HCT116 (cell line): Measurements from ENCODE around the gene HPN. TPM values are rescaled to one million over a fixed set of nuclear protein-coding genes. Genes with fewer than 3 reads are reported as not detected.

Experiments used
- ATAC-seq: fragments of 200-7000 bp; cut with Tn5 transposase; 2 replicates; pipeline ENCODE4 v1.9.1; 2020; ENCODE audit warnings: mild to moderate bottlenecking, moderate library complexity
- BruUV-seq: library from RNA; stranded (reverse); fragments of 400-500 nt; replicated peaks from 2 replicates; lab custom pipeline; 2021; lab: Mats Ljungman, UMichigan
- CTCF ChIA-PET: fragments of 300-600 bp; sonication (Branson Sonifier 250); formaldehyde crosslinking; loops from one replicate; lab custom pipeline; 2021; ENCODE audit warnings: antibody characterized with exemption; lab: Charles Lee
- POLR2A ChIA-PET: fragments of 300-600, 350-600 bp; sonication (Branson Sonifier 250); formaldehyde crosslinking; loops from one replicate; lab custom pipeline; 2021; ENCODE audit warnings: antibody characterized with exemption; lab: Charles Lee
- RAD21 ChIA-PET, 2 experiments: fragments of 300-600 bp; sonication (Branson Sonifier 250); formaldehyde crosslinking; loops; one replicate each; lab custom pipeline; 2023; ENCODE audit warnings: low total read pairs in 2 of 2; ENCODE audit not compliant: uncharacterized antibody in 2 of 2, unreplicated experiment in 2 of 2, low non-redundant PET in 1 of 2; lab: Charles Lee
- DNase-seq: peaks from one replicate; pipeline ENCODE4 v3.0.0-alpha.2; 2010; ENCODE audit warnings: low read depth, low spot score
- H2AFZ ChIP-seq: fragments of 200-600 bp; shearing (Covaris generic), sonication (generic); 2 replicates; pipeline ENCODE4 v1.6.1; 2017; ENCODE audit warnings: low read depth, mixed run types, mixed read lengths, antibody characterized with exemption, low read length; ENCODE audit not compliant: poor library complexity, severe bottlenecking
- H3K27ac ChIP-seq: 2 replicates; pipeline ENCODE4 v1.5.1; 2012; ENCODE audit warnings: low read depth, low read length
- H3K27me3 ChIP-seq: fragments of 200-600 bp; sonication (generic); 2 replicates; pipeline ENCODE4 v1.6.1; 2016; ENCODE audit warnings: mixed run types, low read length, mixed read lengths; ENCODE audit not compliant: insufficient read depth
- H3K36me3 ChIP-seq, 2 experiments: fragments of 200-500 bp in 1 of 2; fragments of 200-600 bp in 1 of 2; sonication (Bioruptor generic) in 1 of 2; sonication (generic) in 1 of 2; 2 replicates each; pipeline versions ENCODE4 v1.5.1 to v1.6.1; 2014 to 2016; ENCODE audit warnings: low read length in 2 of 2, inconsistent platforms in 1 of 2, mixed read lengths in 1 of 2, mixed run types in 1 of 2; ENCODE audit not compliant: insufficient read depth in 2 of 2, control insufficient read depth in 1 of 2
- H3K4me1 ChIP-seq, 2 experiments: fragments of 200-600 bp in 1 of 2; sonication (generic) in 1 of 2; 2 replicates each; pipeline versions ENCODE4 v1.5.1 to v1.6.1; 2012 to 2017; ENCODE audit warnings: low read length in 2 of 2, inconsistent platforms in 1 of 2, mild to moderate bottlenecking in 1 of 2, mixed read lengths in 1 of 2, mixed run types in 1 of 2, moderate library complexity in 1 of 2; ENCODE audit not compliant: insufficient read depth in 2 of 2, control insufficient read depth in 1 of 2
- H3K4me2 ChIP-seq: fragments of 200-600 bp; sonication (generic); 2 replicates; pipeline ENCODE4 v1.6.1; 2017; ENCODE audit warnings: mixed run types, low read length, mixed read lengths
- H3K4me3 ChIP-seq, 2 experiments: fragments of 200-600 bp in 1 of 2; sonication (generic) in 1 of 2; replicated peaks in 1 of 2; 2 replicates each; pipeline ENCODE4 v1.5.1; 2011 to 2016; ENCODE audit warnings: low read length in 2 of 2, control low read depth in 1 of 2, low read depth in 1 of 2, mild to moderate bottlenecking in 1 of 2, mixed read lengths in 1 of 2, mixed run types in 1 of 2
- H3K79me2 ChIP-seq: fragments of 200-600 bp; sonication (generic); 2 replicates; pipeline ENCODE4 v1.6.1; 2017; ENCODE audit warnings: mild to moderate bottlenecking, mixed run types, low read length, moderate library complexity, mixed read lengths; ENCODE audit not compliant: insufficient read depth
- H3K9ac ChIP-seq: fragments of 200-600 bp; sonication (generic); 2 replicates; pipeline ENCODE4 v1.6.1; 2016; ENCODE audit warnings: low read length, mixed read lengths
- H3K9me2 ChIP-seq: fragments of 200-600 bp; sonication (generic), shearing (Covaris generic); 2 replicates; pipeline ENCODE4 v1.6.1; 2017; ENCODE audit warnings: mixed run types, mild to moderate bottlenecking, moderate library complexity; ENCODE audit not compliant: insufficient read depth
- H3K9me3 ChIP-seq, 2 experiments: fragments of 200-500 bp in 1 of 2; fragments of 200-600 bp in 1 of 2; sonication (Bioruptor generic) in 1 of 2; sonication (generic) in 1 of 2; 2 replicates each; pipeline ENCODE4 v1.6.1; 2014 to 2017; ENCODE audit warnings: low read length in 2 of 2, mixed read lengths in 2 of 2, inconsistent platforms in 1 of 2, low read depth in 1 of 2, mild to moderate bottlenecking in 1 of 2, mixed run types in 1 of 2, moderate library complexity in 1 of 2; ENCODE audit not compliant: control insufficient read depth in 1 of 2, insufficient read depth in 1 of 2
- H4K20me1 ChIP-seq: fragments of 200-600 bp; sonication (generic), shearing (Covaris generic); 2 replicates; pipeline ENCODE4 v1.6.1; 2017; ENCODE audit warnings: mixed run types, mild to moderate bottlenecking, moderate library complexity; ENCODE audit not compliant: insufficient read depth
- ATF3 ChIP-seq: IDR thresholded peaks from 2 replicates; pipeline ENCODE4 v1.6.1; 2012
- CTCF ChIP-seq, 3 experiments: fragments of 200-600 bp in 1 of 3; sonication (generic) in 1 of 3; IDR thresholded peaks in 2 of 3; conservative IDR thresholded peaks in 1 of 3; 2 replicates each; pipeline ENCODE4 v1.5.1; 2012 to 2017; ENCODE audit warnings: low read depth in 2 of 3, low read length in 2 of 3, antibody characterized with exemption in 1 of 3, borderline replicate concordance in 1 of 3, control low read depth in 1 of 3, mild to moderate bottlenecking in 1 of 3, mixed read lengths in 1 of 3, mixed run types in 1 of 3, moderate library complexity in 1 of 3; ENCODE audit not compliant: insufficient read depth in 1 of 3
- EGR1 ChIP-seq: IDR thresholded peaks from 2 replicates; pipeline ENCODE4 v1.6.1; 2012; ENCODE audit warnings: low read depth
- ELF1 ChIP-seq: IDR thresholded peaks from 2 replicates; pipeline ENCODE4 v1.6.1; 2012; ENCODE audit warnings: low read depth, borderline replicate concordance
- EZH2 ChIP-seq: fragments of 200-600 bp; sonication (generic); IDR thresholded peaks from 2 replicates; pipeline ENCODE4 v1.6.1; 2017; ENCODE audit warnings: antibody characterized with exemption, mixed run types
- EZH2phosphoT487 ChIP-seq: fragments of 200-600 bp; IDR thresholded peaks from 2 replicates; pipeline ENCODE4 v1.6.1; 2018; ENCODE audit warnings: antibody characterized with exemption, borderline replicate concordance
- FOSL1 ChIP-seq: IDR thresholded peaks from 2 replicates; pipeline ENCODE4 v1.6.1; 2012; ENCODE audit warnings: low read depth
- POLR2A ChIP-seq: IDR thresholded peaks from 2 replicates; pipeline ENCODE4 v1.7.0; 2011; ENCODE audit warnings: borderline replicate concordance; ENCODE audit not compliant: insufficient read depth, insufficient read length; ENCODE audit errors: extremely low read depth
- RAD21 ChIP-seq: IDR thresholded peaks from 2 replicates; pipeline ENCODE4 v1.6.1; 2012; ENCODE audit warnings: low read depth, mild to moderate bottlenecking
- REST ChIP-seq: IDR thresholded peaks from 2 replicates; pipeline ENCODE4 v1.6.1; 2012; ENCODE audit warnings: low read depth
- SP1 ChIP-seq: IDR thresholded peaks from 2 replicates; pipeline ENCODE4 v1.6.1; 2012; ENCODE audit warnings: low read depth
- SRF ChIP-seq: IDR thresholded peaks from 2 replicates; pipeline ENCODE4 v1.6.1; 2012; ENCODE audit warnings: low read depth
- TCF7L2 ChIP-seq: IDR thresholded peaks from 2 replicates; pipeline ENCODE4 v1.7.0; 2011; ENCODE audit warnings: borderline replicate concordance, inconsistent platforms; ENCODE audit not compliant: insufficient read depth, insufficient read length; ENCODE audit errors: extremely low read depth
- YY1 ChIP-seq: IDR thresholded peaks from 2 replicates; pipeline ENCODE4 v1.6.1; 2011; ENCODE audit warnings: low read length, low read depth, moderate library complexity, mild to moderate bottlenecking; ENCODE audit not compliant: insufficient replicate concordance; ENCODE audit errors: extremely low read depth
- ZBTB33 ChIP-seq: IDR thresholded peaks from 2 replicates; pipeline ENCODE4 v1.6.1; 2011; ENCODE audit warnings: mild to moderate bottlenecking, low read length, moderate library complexity; ENCODE audit not compliant: insufficient replicate concordance; ENCODE audit errors: extremely low read depth
- ZFX ChIP-seq: fragments of 450-650 bp; IDR thresholded peaks from 2 replicates; pipeline ENCODE4 v1.6.1; 2017
- ZNF274 ChIP-seq: fragments of 200-500 bp; sonication (Bioruptor generic); IDR thresholded peaks from 2 replicates; pipeline ENCODE4 v1.6.1; 2014; ENCODE audit warnings: mild to moderate bottlenecking, low read depth, low read length, inconsistent platforms
- intact Hi-C: fragments of 100-400 bp; cut with micrococcal nuclease; formaldehyde crosslinking; loops from 2 replicates; pipeline ENCODE4 v1.10.0; 2022
- total RNA-seq: library from RNA; stranded (reverse); gene quantifications from one replicate; pipeline ENCODE4 v1.2.1, GENCODE V29; 2021; ENCODE audit not compliant: unreplicated experiment

Gene HPN
- total RNA-seq, 1 experiment from 2014 or later, result 0.32 TPM

GRCh38 chr19:35046461-35046860 is 4.9 kb downstream of the HPN start:
- no TSS peak for BruUV-seq
- ATAC-seq (no peak), DNase-seq (no peak)
- no peaks in the 10 kb centered on the region for H4K20me1 ChIP-seq
- no peaks in the 10 kb centered on the region for H3K9me2 ChIP-seq
- no peaks in the 10 kb centered on the region for H3K36me3 ChIP-seq
- intact Hi-C loops, result no loop called here
- no peak overlapping the region for H3K4me2 ChIP-seq
- no peak overlapping the region for H2AFZ ChIP-seq
- no peak overlapping the region for H3K9ac ChIP-seq
- no peaks in the 10 kb centered on the region for H3K4me1 ChIP-seq
- no peaks in the 10 kb centered on the region for H3K79me2 ChIP-seq
- H3K4me3 ChIP-seq, result no peak overlapping the region
- ChIA-PET RAD21 (no interaction called here), CTCF (interaction anchor here (1.0 to 3.9 kb wide), 3 partner anchors 9 to 95 kb away, joined by 3 to 13 read pairs (median 12); no protein-coding TSS in a partner anchor), POLR2A (no interaction called here)
- H3K9me3 ChIP-seq, result no peaks in the 10 kb centered on the region
- TF ChIP-seq FOSL1, result no peak
- no peak for TF ChIP-seq RAD21
- TF ChIP-seq ZNF274, result no peak
- TF ChIP-seq REST, result no peak
- no peak for TF ChIP-seq CTCF (IDR thresholded peaks at IDR 0.05 in 2 of 3, conservative IDR thresholded peaks at IDR 0.05 in 1 of 3; ENCODE audit: borderline replicate concordance in 1 of 3, insufficient read depth in 1 of 3, low read depth in 2 of 3, low read length in 2 of 3)
- TF ChIP-seq POLR2A, result no peak
- no peak for TF ChIP-seq EZH2phosphoT487
- no peak for TF ChIP-seq ATF3
- no peak for TF ChIP-seq SRF
- no peak for TF ChIP-seq SP1
- TF ChIP-seq ELF1, result no peak
- TF ChIP-seq ZBTB33, result no peak
- TF ChIP-seq YY1, result no peak
- no peak for TF ChIP-seq EGR1
- no peak for TF ChIP-seq TCF7L2
- TF ChIP-seq ZFX, result no peak
- no peak for TF ChIP-seq EZH2
- no peaks in the 10 kb centered on the region for H3K27me3 ChIP-seq
- no peak overlapping the region for H3K27ac ChIP-seq
